SHP77 treated with DMSO at 0.1 percent for 48 hours (cell line): ENCODE data around the gene PCDH1.
"Not testable (repeated sequence)": the region's sequence is repeated elsewhere in the genome, so short reads cannot be mapped to it uniquely, and the experiment has no call there.

Source experiments
- DNase-seq: peaks from one replicate; lab custom pipeline; 2025; lab: John Stamatoyannopoulos, UW

PCDH1 gene

GRCh38 chr5:141898448-141899049, 20.3 kb upstream of the PCDH1 start:
- DNase-seq = no peak

GRCh38 chr5:141897425-141897824, 19.2 kb upstream of the PCDH1 start:
- DNase-seq = no peak

DNA sequence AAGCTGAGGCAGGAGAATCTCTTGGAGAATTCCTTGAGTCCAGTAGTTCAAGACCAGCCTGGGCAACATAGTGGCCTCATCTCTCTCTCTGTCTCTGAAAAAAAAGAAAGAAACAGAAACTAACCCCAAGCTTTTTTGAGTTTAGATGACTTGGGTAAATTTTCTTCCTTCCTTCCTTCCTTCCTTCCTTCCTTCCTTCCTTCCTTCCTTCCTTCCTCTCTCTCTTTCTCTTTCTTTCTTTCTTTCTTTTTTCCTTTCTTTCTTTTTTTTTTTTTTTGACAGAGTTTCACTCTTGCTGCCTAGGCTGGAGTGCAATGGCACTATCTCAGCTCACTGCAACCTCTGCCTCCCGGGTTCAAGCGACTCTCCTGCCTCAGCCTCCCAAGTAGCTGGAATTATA, 12.2 kb upstream of the PCDH1 start:
- not testable (repeated sequence) for DNase-seq

DNA sequence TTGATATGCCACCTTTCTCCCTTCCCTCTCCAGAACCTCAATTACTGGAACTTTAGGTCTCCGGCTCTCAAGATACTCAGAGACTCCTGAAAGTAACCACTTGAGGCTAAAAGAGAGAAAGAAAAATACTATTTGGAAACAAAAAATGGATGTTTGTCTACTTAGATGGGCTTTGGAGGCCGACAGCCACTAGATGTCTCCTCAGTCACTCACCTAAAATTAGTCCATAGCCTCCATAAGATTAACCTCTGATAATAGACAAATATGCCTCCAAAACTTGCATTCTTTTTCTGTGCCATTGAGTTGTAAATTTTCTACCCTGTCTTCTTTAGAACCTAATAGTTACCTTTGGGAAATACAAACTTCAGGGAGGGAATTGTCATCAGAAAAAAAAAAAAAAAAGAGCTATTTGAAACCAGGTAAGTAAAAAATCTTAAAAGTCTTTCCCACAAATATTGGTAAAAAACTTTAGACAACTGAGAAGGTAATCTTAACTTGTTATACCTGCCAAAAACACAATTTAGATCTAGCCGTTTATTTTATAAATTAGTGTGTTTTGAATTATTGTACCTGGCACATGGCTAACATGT, 11.2 kb upstream of the PCDH1 start:
- DNase-seq = no peak

- DNase-seq = no peak
Measured at GRCh38 chr5:141883892-141884318, 5.7 kb upstream of the PCDH1 start.

DNA sequence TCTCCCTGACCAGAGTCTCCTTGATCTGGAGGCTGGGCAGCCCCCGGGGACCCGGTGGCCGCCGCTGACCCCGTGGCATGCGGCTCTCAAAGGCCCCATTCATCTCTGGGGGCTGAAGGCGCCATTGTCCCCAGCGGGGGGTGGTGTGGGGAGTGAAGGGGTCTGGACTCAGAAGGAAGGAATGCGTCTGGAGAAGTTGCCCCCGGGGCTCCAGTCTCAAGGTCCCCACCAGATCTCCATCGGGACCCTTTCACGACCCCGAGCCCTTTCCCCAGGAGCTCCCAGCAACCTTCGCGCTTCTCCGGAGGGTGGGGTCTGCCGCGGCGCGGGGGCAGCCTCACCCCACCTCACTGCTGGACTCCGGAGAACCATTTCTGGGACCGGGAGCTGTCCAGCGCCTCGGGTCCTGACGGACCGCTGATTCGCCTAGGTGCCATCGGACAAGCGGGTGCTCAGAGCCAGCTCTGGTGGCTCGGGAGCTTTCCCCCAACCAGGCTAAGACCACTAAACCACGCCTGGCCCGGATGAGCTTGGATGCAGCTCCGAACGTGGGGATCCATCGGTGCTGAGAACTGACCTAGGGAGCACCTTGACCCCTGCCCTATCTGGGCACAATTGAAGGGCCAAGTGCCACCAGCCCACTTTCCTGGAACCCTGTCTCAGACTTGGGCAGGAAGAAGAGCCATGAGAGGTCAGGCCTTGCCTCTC, 5.1 kb upstream of the PCDH1 start:
- DNase-seq = no peak

DNA sequence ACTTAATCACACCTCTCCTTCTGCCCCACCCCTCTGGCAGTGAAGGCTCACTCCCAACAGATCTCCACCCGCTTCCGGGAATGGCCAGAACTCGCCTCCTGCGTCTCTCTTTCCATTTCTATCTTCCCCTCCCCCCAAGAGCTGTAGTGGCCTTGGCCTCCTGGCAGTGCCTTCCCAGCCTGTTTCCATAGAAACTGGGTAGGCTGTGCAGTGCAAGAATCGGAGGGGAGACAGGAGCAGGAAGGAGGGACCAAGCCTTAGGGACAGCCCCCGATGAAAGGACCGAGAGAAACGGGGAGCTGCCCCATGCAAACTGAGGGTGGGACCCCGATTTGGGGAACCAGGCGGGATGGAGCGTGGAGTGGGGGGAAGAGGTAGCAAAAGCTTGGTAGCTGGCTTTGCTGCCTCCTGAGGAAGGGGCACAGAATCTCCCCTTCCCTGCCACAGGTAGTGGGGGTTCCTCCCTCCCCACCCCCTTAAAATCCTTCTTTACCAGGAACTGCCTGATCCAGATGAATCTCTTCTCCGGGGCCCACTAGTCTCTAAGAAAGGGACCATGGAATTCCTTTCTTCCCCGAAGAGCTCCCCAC, 4.5 kb upstream of the PCDH1 start:
- no peak for DNase-seq

DNA sequence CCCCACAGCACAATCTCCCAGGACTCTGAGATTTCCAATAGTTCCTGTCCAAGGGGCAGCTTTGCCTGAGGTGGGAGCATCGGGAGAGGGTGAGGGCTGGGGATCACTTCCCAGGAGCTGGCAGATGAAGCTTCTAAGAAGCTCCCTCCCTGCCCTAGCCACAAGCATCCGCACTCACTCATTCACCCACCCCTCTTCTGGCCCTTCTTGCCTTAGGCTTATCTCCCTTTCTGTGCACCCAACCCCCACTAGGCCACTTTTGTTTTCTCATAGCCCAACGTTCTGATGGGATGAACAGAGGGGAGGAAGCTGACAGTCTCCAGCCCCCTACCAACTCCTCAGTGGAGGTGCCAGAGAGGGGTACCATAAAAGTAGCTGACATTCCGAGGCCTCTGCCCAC, 3.7 kb upstream of the PCDH1 start:
- DNase-seq = no peak

DNA sequence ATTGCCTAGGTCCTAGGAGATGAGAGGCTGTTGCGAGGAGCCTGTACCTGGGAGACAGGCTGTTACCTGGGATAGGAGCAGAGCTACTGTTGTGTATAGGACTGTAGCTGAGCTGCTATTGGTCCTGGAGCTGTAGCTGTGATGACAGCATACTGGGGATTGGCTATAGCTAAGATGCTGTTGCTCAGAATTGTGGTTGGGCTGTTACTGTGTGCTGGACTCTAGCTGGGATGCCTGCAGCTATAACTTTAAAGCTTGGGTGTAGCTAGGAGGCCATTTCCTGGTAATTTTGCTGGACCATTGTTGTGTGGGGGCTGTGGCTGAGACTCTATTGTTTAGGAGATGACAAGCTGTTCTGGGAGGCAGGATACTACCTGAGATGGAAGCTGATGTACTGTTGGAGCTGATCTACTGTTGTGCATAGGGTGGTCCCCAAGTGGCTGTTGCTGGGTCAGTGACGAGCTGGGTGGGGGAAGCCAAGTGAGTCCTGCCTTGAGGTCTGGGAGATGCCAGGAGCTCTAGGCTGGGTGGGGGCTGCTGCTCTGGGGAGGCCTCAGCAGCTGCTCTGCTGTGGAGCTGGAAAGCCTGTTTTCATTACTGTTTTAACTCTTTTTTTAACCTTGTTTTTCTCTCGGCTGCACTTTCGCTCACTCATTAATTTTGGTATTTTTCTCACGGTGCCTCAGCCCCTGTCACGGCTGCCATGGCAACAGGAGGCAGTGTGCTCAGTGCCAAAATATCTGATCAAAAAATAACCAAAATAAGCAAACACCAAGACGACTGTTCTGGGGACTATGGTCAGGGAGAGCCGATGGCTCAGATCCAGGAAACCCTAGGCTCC, 3.0 kb upstream of the PCDH1 start:
- DNase-seq = no peak

- no peak for DNase-seq
Measured at GRCh38 chr5:141879941-141880738, 1.9 kb upstream of the PCDH1 start.

DNA sequence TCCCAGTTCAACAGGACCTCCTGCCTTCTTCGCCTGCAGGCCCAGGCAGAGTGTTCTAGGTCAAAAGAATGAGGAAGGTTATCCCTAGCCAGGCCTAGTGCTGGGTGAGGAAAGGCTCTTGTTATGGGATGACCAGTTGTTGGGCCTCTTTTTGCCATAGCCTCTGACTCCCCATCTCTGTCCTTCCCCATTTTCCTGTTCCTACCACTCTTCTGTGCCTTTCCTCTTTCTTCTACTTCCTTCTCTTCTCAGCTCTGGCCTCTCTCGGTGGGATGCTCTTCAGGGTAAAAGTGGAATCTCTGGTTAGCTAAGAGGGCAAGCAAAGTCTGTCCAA, 1.2 kb upstream of the PCDH1 start:
- DNase-seq = no peak

DNA sequence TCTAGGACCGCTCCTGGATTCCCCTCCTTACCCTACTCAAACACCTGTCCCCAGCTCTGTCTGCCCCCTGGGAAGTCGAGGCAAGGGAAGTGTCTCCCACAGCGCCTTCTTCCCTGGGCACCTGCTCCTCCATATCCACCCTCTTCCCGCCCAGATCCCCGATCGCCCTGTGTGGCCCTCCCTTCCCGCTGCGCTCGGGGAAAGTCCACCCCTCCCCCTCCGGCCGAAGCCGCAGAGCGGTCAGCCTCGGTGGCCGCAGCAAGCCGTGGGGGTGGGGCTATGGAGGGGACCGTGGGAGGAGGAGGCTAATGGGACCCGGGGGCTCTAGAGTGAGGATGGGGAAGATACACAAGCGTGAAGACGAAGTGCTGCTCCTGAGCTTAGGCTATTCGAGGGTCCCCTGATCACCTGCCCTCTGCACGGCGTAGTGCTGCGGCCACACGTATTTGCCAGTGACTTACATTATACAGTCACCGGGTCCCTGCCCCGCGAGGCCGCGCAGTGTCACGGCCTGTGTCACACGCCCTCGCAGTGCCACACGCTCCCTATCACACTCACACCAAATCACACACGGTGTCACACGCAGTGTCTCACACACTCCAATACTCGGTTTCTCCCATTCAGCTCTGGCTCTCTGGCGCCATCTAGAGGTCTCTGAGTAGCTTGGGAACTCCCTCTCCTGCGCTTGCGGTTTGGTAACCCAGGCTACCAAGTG, 658 bp upstream of the PCDH1 start:
- DNase-seq = peak; percentile 62

GRCh38 chr5:141877356-141878185, 639 bp downstream of the PCDH1 start:
- no peak for DNase-seq

- no peak for DNase-seq
Measured at GRCh38 chr5:141876628-141877355, 1.4 kb downstream of the PCDH1 start.

DNA sequence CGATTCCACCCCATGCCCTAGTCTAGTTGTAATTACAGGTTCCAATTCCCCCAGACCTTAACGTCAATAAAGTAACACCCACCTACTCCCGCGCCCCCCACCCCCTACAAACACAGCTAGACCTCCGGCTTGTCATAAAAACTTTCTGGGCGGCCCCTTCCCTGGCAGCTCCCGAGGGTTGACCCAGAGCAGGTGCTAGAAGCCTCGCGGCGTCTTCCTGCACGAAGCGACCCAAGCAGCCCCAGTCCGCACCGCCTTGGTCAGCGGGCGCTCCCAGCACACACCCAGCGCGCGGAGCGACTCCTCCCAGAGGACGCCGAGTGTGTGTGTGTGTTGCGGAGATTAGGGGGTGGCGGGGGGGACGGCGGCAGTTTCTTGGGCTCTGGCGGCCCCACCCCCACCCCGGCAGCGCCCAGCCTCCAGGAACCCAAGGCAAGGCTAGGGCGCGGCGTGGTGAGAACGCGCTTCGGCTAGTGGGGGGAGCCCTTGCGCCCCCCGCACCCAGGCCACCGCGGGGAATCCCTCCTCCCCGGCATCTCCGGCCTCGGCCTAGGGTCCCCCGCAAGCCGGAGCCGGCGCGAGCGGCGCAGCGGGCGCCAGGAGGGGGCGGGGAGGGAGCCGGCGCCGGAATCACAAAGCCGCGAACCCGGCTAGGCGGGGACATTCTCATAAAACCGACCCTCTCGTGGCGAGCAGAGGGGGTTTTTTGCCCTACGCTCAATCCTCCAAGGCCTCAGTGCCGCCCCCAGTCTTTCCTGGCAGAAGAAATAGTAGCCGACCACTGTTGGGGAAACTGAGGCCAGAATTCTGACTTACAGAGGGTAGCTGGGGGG, 2.2 kb downstream of the PCDH1 start:
- no peak for DNase-seq

DNA sequence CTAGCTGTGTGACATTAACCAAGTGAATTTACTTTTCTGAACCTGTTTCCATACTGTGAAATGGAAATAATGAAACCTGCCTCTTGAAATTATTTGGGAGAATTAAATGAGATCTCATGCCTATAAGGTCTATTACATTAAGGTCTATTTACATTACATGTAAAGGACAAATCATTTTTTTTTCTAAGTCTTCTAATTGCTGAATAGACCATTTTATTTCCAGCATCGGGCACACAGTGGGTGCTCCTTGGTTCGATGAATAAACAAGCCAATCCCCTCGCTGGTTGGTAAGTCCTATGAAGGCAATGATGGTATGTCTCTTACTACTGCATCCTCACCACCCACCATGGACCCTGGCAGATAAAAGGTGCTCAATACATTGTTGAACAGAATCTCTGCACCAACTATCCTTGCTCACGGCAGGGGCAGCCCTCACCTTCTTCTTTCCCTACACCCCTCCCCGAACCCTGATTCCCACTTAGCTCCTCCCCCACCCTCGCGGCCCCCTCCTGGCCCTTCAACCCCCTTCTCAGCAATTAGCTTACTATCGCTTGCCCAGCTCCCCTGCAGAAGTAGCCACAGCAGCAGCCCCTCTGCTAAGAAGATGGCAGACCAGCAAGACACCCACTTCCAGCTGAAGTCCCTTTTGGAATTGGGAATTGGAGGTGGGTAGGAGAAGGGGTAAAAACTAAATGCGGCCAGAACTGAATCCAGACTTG, 3.0 kb downstream of the PCDH1 start:
- DNase-seq = no peak

DNA sequence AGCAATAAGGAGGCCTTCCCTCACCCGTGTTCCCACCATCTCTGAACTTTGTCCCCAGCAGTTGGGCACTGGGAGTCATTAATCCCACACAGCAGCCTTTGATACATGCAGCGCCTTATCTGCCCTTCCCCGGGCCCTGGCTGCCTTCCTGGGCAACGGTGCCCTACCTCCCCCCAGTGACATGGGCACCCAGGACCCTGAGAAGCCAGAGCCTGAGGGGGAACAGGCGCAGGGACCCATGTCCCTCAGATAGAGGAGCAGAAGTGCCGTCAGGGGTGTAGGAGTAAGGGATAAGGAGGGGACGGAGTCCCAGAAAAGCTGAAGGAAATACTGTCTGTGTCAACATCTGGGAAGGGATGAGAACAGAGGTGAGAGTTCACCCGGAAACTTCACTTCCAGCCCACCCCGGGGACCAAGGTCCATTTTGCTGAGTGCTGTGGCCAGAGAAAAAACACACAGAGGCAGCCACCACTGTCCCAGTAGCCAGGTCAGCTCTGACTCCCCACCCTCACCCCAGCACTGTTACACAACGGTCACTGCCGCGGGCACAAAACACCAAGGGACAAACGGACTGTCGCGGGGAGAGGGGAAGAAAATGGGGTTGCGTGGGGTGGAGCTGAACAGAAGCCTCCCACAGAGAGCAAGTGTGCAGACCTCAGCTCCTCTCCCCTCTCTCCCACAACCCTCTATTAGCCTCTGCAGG, 3.8 kb downstream of the PCDH1 start:
- no peak for DNase-seq
